Esophagus (tissue), 2 donors: ENCODE measurements around the gene SCRN3. TPM values are rescaled to one million over a fixed set of nuclear protein-coding genes. Genes with fewer than 3 reads are reported as not detected.
"Not testable (repeated sequence)": the region's sequence is repeated elsewhere in the genome, so short reads cannot be mapped to it uniquely, and the experiment has no call there.

Experiments
- H3K27ac ChIP-seq, 2 donors: one replicate each; pipeline ENCODE4 v1.5.1; 2013; ENCODE audit warnings: low read depth in 2 of 2, mild to moderate bottlenecking in 2 of 2, inconsistent platforms in 1 of 2, low read length in 1 of 2, moderate library complexity in 1 of 2
- H3K27me3 ChIP-seq, 2 donors: one replicate each; pipeline ENCODE4 v1.6.1; 2013; ENCODE audit warnings: low read length in 2 of 2, control low read depth in 1 of 2, mild to moderate bottlenecking in 1 of 2; ENCODE audit not compliant: insufficient read depth in 2 of 2, control insufficient read depth in 1 of 2
- H3K36me3 ChIP-seq, 2 donors: one replicate each; pipeline ENCODE4 v1.6.1; 2013; ENCODE audit warnings: low read length in 1 of 2; ENCODE audit not compliant: control insufficient read depth in 2 of 2, insufficient read depth in 2 of 2
- H3K4me1 ChIP-seq, 2 donors: one replicate each; pipeline ENCODE4 v1.6.1; 2013; ENCODE audit warnings: low read length in 1 of 2; ENCODE audit not compliant: control insufficient read depth in 2 of 2, insufficient read depth in 2 of 2
- H3K4me3 ChIP-seq, 2 donors: one replicate each; pipeline ENCODE4 v1.5.1; 2013; ENCODE audit warnings: low read length in 2 of 2, mild to moderate bottlenecking in 2 of 2, low read depth in 1 of 2, moderate library complexity in 1 of 2
- H3K9me3 ChIP-seq, 2 donors: one replicate each; pipeline ENCODE4 v1.6.1; 2013; ENCODE audit warnings: mild to moderate bottlenecking in 2 of 2, low read depth in 1 of 2, low read length in 1 of 2, moderate library complexity in 1 of 2; ENCODE audit not compliant: control insufficient read depth in 2 of 2, insufficient read depth in 1 of 2
- WGBS, 2 donors: extraction: QIAGEN DNeasy Blood & Tissue Kit; methylation state at CpG; one replicate each; pipeline ENCODE4 v1.1.7; 2013; 5-methylcytosine and 5-hydroxymethylcytosine counted together
- polyA plus RNA-seq, 2 donors: library from polyadenylated mRNA; stranded (reverse); fragments of 200-250 nt; gene quantifications; one replicate each; pipeline ENCODE4 v1.2.3, GENCODE V29; 2013
- donor health status: healthy with polysubstance abuse.
- donor health status: Bipolar disorder and iron deficiency.

The SCRN3 gene
- polyA plus RNA-seq, 2 donors: 14.0 to 22.3 TPM

DNA sequence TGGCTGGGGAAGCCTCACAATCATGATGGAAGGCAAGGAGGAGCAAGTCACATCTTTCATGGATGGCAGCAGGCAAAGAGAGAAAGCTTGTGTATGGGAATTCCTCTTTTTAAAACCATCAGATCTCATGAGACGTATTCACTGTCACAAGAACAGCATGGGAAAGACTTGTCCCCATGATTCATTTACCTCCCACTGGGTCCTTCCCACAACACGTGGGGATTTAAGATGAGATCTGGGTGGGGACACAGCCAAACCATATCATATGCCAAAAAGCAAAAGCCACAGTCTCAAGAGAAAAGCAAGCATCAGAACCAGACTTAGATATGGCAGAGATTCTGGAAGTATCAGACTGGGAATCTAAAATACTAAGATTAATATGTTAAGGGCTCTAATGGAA lies 30.0 kb upstream of the SCRN3 start:
- peaks cover 0 to 4% of the 10 kb centered on the region in 2 donors for H3K9me3 ChIP-seq
- H3K27ac ChIP-seq: no peak overlapping the region
- H3K4me1 ChIP-seq: no peaks in the 10 kb centered on the region
- H3K27me3 ChIP-seq: no peaks in the 10 kb centered on the region
- 81 to 86% methylated on average over 2 of the region's 2 CpGs for WGBS, 2 donors
- no peak overlapping the region for H3K4me3 ChIP-seq
- peaks cover 0 to 7% of the 10 kb centered on the region in 2 donors for H3K36me3 ChIP-seq

DNA sequence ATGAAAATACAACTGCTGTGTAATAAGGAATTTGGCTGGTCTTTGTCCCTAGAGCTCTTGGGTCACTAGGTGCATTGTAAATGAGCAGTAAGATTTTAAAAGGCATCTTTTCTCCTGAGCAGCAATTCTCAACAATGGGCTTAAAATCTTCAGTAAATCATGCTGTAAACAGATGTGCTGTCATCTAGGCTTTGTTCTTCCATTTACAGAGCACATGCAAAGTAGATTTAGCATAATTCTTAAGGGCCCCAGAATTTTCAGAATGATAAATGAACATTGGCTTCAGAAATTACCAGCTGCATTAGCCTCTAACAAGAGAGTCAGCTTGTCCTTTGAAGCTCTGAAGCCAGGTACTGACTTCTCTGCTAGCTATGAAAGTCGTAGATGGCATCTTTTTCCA lies 26.8 kb upstream of the SCRN3 start:
- Histone ChIP-seq H3K9me3 (peaks cover 0 to 4% of the 10 kb centered on the region in 2 donors), H3K4me3 (no peak overlapping the region), H3K4me1 (no peaks in the 10 kb centered on the region), H3K36me3 (peaks cover under 1 to 5% of the 10 kb centered on the region in 2 donors), H3K27me3 (no peaks in the 10 kb centered on the region), H3K27ac (no peak overlapping the region)
- WGBS, 2 donors: 91 to 93% methylated on average over 1 of the region's 1 CpG

DNA sequence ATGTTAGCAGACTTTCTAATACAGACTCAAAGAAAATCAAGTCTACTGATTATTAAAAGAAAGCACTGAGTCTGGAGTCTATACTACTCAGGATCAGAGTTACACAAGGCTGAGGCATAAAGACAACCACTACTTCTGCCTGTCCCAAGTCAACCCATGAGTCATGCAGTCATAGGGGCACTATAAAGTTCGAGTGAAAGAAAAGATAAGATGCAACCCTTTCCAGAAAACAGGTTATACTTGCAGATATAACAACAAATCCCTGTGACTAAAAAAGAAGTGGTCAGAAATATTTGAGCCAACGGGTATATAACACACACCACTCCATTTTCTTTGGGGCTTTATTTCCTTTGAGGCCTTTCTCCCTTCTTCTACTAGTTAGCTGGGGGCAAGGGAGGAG lies 18.6 kb upstream of the SCRN3 start:
- H3K27me3 ChIP-seq: no peaks in the 10 kb centered on the region
- no peaks in the 10 kb centered on the region for H3K9me3 ChIP-seq
- peaks cover 10 to 15% of the 10 kb centered on the region in 2 donors for H3K36me3 ChIP-seq
- WGBS, 2 donors: 80 to 92% methylated on average over 2 of the region's 2 CpGs
- H3K4me1 ChIP-seq: no peaks in the 10 kb centered on the region
- no peak overlapping the region for H3K27ac ChIP-seq
- H3K4me3 ChIP-seq: no peak overlapping the region

DNA sequence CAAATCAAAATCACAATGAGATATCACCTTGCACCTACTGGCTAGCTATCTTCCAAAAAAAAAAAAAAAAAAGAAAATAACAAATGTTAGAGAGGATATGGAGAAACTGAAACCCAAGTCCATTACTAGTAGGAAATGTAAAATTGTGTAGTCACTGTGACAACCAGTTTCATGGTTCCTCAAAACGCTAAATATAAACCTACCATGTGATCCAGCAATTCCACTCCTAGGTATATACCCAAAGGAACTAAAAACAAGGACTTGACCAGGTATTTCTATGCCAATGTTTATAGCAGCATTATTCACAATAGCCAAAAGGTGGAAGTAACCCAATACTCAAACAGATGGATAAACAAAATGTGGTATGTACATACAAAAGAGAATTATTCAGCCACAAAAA lies 11.7 kb upstream of the SCRN3 start:
- Histone ChIP-seq H3K27ac (no peak overlapping the region), H3K36me3 (peaks cover 4 to 5% of the 10 kb centered on the region in 2 donors), H3K9me3 (no peaks in the 10 kb centered on the region), H3K4me3 (no peak overlapping the region), H3K27me3 (no peaks in the 10 kb centered on the region), H3K4me1 (no peaks in the 10 kb centered on the region)
- WGBS, 2 donors: 88 to 90% methylated on average over 1 of the region's 1 CpG

DNA sequence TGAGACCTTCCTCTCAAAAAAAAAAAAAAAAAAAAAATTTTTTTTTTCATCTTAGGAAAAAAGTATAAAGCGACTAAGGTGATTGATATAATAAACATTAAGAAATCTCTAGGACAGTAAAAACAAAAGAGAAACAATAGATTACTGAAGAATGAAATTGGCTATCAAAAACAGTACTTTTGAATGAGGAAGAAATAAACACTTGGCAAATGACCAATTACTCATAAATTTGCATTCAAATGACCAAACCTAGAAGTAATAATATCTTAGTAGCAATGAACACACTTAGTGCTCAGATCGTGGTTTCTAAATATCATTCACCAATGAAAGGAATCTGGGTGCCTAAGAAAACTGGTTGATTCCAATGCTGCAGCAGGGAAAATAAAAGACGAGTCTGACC lies 10.3 kb upstream of the SCRN3 start:
- 83 to 91% methylated on average over 3 of the region's 3 CpGs for WGBS, 2 donors
- Histone ChIP-seq H3K9me3 (no peaks in the 10 kb centered on the region), H3K27ac (no peak overlapping the region), H3K4me1 (no peaks in the 10 kb centered on the region), H3K36me3 (peaks cover 4 to 5% of the 10 kb centered on the region in 2 donors), H3K27me3 (no peaks in the 10 kb centered on the region), H3K4me3 (no peak overlapping the region)

DNA sequence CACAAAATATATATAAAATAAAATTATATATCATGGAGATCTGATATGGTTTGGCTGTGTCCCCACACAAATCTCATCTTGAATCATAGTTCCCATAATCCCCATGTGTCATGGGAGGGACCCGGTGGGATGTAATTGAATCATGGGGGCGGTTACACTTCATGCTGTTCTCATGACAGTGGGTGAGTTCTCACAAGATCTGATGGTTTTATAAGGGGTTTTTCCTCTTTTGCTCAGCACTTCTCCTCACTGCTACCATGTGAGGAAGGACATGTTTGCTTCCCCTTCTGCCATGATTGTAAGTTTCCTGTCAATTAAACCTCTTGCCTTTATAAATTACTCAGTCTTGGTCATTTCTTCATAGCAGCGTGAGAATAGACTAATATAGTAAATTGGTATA lies 6.8 kb upstream of the SCRN3 start:
- H3K4me3 ChIP-seq, H3K36me3 ChIP-seq, H3K27ac ChIP-seq, H3K9me3 ChIP-seq, H3K27me3 ChIP-seq, H3K4me1 ChIP-seq: not testable (repeated sequence)
- 87% methylated on average over 3 of the region's 3 CpGs for WGBS, 2 donors

DNA sequence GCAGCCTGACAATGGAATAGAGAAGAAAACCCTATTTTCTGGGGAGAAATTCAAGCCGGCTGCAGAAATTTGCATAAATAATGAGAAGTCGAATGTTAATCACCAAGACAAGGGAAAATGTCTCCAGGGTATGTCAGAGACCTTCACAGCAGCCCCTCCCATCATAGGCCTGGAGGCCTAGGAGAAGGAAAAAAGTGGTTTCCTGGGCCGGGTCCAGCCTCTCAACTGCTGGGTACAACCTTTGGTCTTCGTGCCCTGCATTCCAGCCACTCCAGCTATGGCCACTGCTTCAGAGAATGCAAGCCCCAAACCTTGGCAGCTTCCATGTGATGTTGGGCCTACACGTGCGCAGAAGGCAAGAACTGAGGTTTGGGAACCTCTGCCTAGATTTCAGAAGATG lies 6.0 kb upstream of the SCRN3 start:
- H3K4me3 ChIP-seq: no peak overlapping the region
- peaks cover 4 to 5% of the 10 kb centered on the region in 2 donors for H3K36me3 ChIP-seq
- no peaks in the 10 kb centered on the region for H3K27me3 ChIP-seq
- no peaks in the 10 kb centered on the region for H3K4me1 ChIP-seq
- WGBS, 2 donors: 89 to 93% methylated on average over 6 of the region's 6 CpGs
- no peaks in the 10 kb centered on the region for H3K9me3 ChIP-seq
- no peak overlapping the region for H3K27ac ChIP-seq

DNA sequence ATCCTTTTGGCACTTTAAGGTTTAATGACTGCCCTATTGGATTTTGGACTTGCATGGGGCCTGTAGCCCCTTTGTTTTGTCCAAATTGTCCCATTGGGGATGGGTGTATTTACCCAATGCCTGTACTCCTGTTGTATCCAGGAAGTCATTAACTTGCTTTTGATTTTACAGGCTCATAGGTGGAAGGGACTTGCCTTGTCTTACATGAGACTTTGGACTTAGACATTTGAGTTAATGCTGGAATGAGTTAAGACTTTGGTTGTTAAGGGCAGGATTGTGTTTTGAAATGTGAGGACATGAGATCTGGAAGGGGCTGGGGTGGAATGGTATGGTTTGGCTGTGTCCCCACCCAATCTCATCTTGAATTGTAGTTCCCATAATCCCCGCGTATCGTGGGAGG lies 5.2 kb upstream of the SCRN3 start:
- H3K4me1 ChIP-seq, H3K27me3 ChIP-seq, H3K9me3 ChIP-seq, H3K27ac ChIP-seq, H3K36me3 ChIP-seq, H3K4me3 ChIP-seq: not testable (repeated sequence)
- WGBS, 2 donors: 99% methylated on average over 3 of the region's 3 CpGs

DNA sequence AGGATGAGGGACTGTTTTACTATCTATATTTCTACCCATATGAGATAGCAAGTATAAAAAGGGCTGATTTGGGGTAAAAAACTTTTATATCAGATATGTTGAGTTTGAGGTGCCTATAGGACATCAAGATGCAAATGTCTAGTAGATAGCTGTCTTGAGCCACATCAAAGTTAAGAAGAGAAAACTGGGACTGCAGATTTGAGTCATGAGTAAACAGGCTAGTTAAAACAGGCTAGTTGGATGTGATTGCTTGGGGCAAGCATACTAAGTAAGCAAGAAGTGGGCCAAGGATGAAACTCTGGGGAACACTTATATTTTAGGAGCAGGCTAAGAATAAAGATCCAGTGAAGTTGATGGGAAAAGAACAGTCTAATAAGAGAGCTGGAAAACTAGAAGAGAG lies 2.8 kb upstream of the SCRN3 start:
- no peaks in the 10 kb centered on the region for H3K27me3 ChIP-seq

DNA sequence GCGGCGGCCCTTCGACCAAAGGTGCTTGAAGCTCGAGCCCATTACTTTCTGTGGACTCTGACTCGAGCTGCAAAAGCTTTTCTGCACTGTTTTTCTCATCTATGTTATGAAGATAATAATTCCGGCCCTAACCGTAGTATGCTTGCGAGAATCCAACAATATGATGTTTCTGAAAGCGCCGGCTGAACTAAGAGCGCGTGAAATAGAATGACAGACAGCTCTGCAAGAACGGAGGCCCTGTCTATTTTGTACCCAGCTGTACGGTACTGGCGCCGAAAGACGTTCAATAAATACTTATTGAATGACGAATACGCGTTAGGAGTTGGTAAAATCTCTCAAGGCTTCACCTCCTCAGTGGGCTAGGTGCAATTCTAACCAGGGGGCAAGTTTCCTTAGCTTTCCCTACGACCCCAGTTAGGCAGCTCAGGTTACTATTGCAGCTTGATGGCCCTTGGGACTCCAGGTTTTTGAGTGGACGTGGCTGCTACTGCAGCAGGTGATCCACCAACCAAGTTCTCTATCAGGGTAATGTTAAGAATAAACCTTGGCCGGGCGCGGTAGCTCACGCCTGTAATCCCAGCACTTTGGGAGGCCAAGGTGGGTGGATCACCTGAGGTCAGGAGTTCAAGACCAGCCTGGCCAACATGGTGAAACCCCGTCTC lies 570 bp downstream of the SCRN3 start:
- peaks cover 0 to 2% of the 10 kb centered on the region in 2 donors for H3K4me1 ChIP-seq
- no peaks in the 10 kb centered on the region for H3K9me3 ChIP-seq
- WGBS, 2 donors: 9 to 12% methylated on average over 27 of the region's 27 CpGs
- H3K27ac ChIP-seq: peak overlapping the region; percentile 74 to 79
- H3K36me3 ChIP-seq: no peaks in the 10 kb centered on the region
- peak overlapping the region; percentile 87 to 95 for H3K4me3 ChIP-seq
- H3K27me3 ChIP-seq: no peaks in the 10 kb centered on the region

More for the DNA sequence above, 2.8 kb upstream of the SCRN3 start:
- peaks cover 0 to 2% of the 10 kb centered on the region in 2 donors for H3K4me1 ChIP-seq
- H3K36me3 ChIP-seq: no peaks in the 10 kb centered on the region
- no peak overlapping the region for H3K4me3 ChIP-seq
- no peaks in the 10 kb centered on the region for H3K9me3 ChIP-seq
- H3K27ac ChIP-seq: no peak overlapping the region
